CD4-positive, alpha-beta memory T cell (primary cell): Measurements from ENCODE around the gene PLEKHH3. TPM values are rescaled to one million over a fixed set of nuclear protein-coding genes. Genes with fewer than 3 reads are reported as not detected.
A peak's percentile ranks its signal among the peaks of the same experiment; 100 is the strongest.

Experiments used
- CTCF ChIA-PET: fragments of 350-600 bp; sonication (Branson Sonifier 250); formaldehyde crosslinking; loops from one replicate; lab custom pipeline; 2021; ENCODE audit warnings: inconsistent platforms; ENCODE audit not compliant: partially characterized antibody; lab: Charles Lee
- POLR2A ChIA-PET: fragments of 350-600 bp; sonication (Branson Sonifier 250); formaldehyde crosslinking; loops from one replicate; lab custom pipeline; 2021; ENCODE audit not compliant: partially characterized antibody; lab: Charles Lee
- DNase-seq, 5 donors: peaks; one replicate each; pipeline versions ENCODE4 v3.0.0 to v3.0.0-alpha.2; 2020 to 2022; ENCODE audit warnings: mixed read lengths in 1 of 5
- H3K27ac ChIP-seq: one replicate; pipeline ENCODE4 v1.7.0; 2013; ENCODE audit warnings: low read depth, low read length
- H3K27me3 ChIP-seq: 2 replicates; pipeline ENCODE4 v1.7.0; 2013; ENCODE audit warnings: mild to moderate bottlenecking, low read length, moderate library complexity; ENCODE audit not compliant: insufficient read depth
- H3K36me3 ChIP-seq: 2 replicates; pipeline ENCODE4 v1.7.0; 2013; ENCODE audit warnings: mild to moderate bottlenecking, low read length, moderate library complexity; ENCODE audit not compliant: insufficient read depth
- H3K4me1 ChIP-seq: 2 replicates; pipeline ENCODE4 v1.7.0; 2013; ENCODE audit warnings: mild to moderate bottlenecking, low read length, moderate library complexity; ENCODE audit not compliant: insufficient read depth
- H3K4me3 ChIP-seq, 2 donors: one replicate each; pipeline ENCODE4 v1.7.0; 2013; ENCODE audit warnings: low read length in 2 of 2, mild to moderate bottlenecking in 1 of 2
- H3K9me3 ChIP-seq, 2 donors: one replicate each; pipeline ENCODE4 v1.7.0; 2013; ENCODE audit warnings: low read length in 2 of 2, control low read depth in 1 of 2; ENCODE audit not compliant: control insufficient read depth in 1 of 2
- H3K27ac Mint-ChIP-seq, 7 donors: one replicate each; pipeline ENCODE4 v1.8.0; 2020 to 2021; ENCODE audit warnings: mixed read lengths in 7 of 7, mild to moderate bottlenecking in 6 of 7, inconsistent platforms in 3 of 7, moderate library complexity in 3 of 7
- H3K27me3 Mint-ChIP-seq, 2 donors: one replicate each; pipeline ENCODE4 v1.8.0; 2020 to 2021; ENCODE audit warnings: mixed read lengths in 2 of 2
- H3K36me3 Mint-ChIP-seq, 2 donors: one replicate each; pipeline ENCODE4 v1.8.0; 2020 to 2021; ENCODE audit warnings: mixed read lengths in 2 of 2, inconsistent platforms in 1 of 2, mild to moderate bottlenecking in 1 of 2
- H3K4me1 Mint-ChIP-seq, 4 donors: one replicate each; pipeline ENCODE4 v1.8.0; 2020 to 2021; ENCODE audit warnings: mixed read lengths in 4 of 4, mild to moderate bottlenecking in 1 of 4
- H3K4me3 Mint-ChIP-seq, 8 donors: one replicate each; pipeline ENCODE4 v1.8.0; 2020 to 2021; ENCODE audit warnings: mixed read lengths in 8 of 8, mild to moderate bottlenecking in 7 of 8, moderate library complexity in 6 of 8, inconsistent platforms in 3 of 8
- H3K9me3 Mint-ChIP-seq, 8 donors: one replicate each; pipeline ENCODE4 v1.8.0; 2020 to 2021; ENCODE audit warnings: mixed read lengths in 8 of 8, mild to moderate bottlenecking in 5 of 8, inconsistent platforms in 3 of 8, moderate library complexity in 1 of 8
- intact Hi-C: fragments of 100-400 bp; cut with micrococcal nuclease; formaldehyde crosslinking; loops from one replicate; pipeline ENCODE4 v1.15.1; 2023
- polyA plus RNA-seq, 2 donors: library from polyadenylated mRNA; unstranded; fragments of 300-500 nt; fragmentation: Illumina TruSeq; gene quantifications; one replicate each; pipeline ENCODE4 v1.2.3, GENCODE V29; 2021
- total RNA-seq, 2 experiments: library from RNA; stranded (reverse); gene quantifications; one replicate each; pipeline ENCODE4 v1.2.3, GENCODE V29; 2021

PLEKHH3 gene
- total and polyA plus RNA-seq, 4 experiments from 2014 or later = 0.15 to 0.32 (median 0.19) TPM

GRCh38 chr17:42687707-42688320 is 11.0 kb upstream of the PLEKHH3 start:
- peaks cover 3 to 6% of the 10 kb centered on the region in 2 donors for H3K27me3 Mint-ChIP-seq
- no peak for DNase-seq

GRCh38 chr17:42686520-42687128 is 9.8 kb upstream of the PLEKHH3 start:
- POLR2A ChIA-PET = no interaction called here

More at GRCh38 chr17:42687707-42688320, 11.0 kb upstream of the PLEKHH3 start:
- Histone ChIP-seq H3K27ac (no peak overlapping the region), H3K27me3 (peaks cover 5% of the 10 kb centered on the region), H3K4me1 (peaks cover 10% of the 10 kb centered on the region), H3K4me3 (no peak overlapping the region), H3K36me3 (no peaks in the 10 kb centered on the region), H3K9me3 (no peaks in the 10 kb centered on the region)
- Mint-ChIP-seq H3K4me3 (no peak overlapping the region), H3K27ac (no peak overlapping the region), H3K9me3 (no peaks in the 10 kb centered on the region), H3K4me1 (peaks cover 6 to 15% (median 11%) of the 10 kb centered on the region in 4 donors), H3K36me3 (no peaks in the 10 kb centered on the region)
- intact Hi-C loops = no loop called here
- ChIA-PET CTCF (no interaction called here), POLR2A (no interaction called here)

GRCh38 chr17:42685831-42686230 is 9.0 kb upstream of the PLEKHH3 start:
- ChIA-PET CTCF (interaction anchor here (3.2 kb wide), 1 partner anchor 107 kb away, joined by 12 read pairs; the partner anchor contains the start of gene PSMC3IP), POLR2A (no interaction called here)
- peaks cover 12% of the 10 kb centered on the region for H3K27me3 ChIP-seq
- no peak overlapping the region for H3K4me3 ChIP-seq
- Mint-ChIP-seq H3K27me3 (peaks cover 11 to 20% of the 10 kb centered on the region in 2 donors), H3K36me3 (peaks cover 0 to 1% of the 10 kb centered on the region in 2 donors), H3K4me3 (no peak overlapping the region), H3K4me1 (peaks cover 18 to 34% (median 27%) of the 10 kb centered on the region in 4 donors), H3K27ac (no peak overlapping the region), H3K9me3 (no peaks in the 10 kb centered on the region)
- intact Hi-C loops = no loop called here
- no peaks in the 10 kb centered on the region for H3K9me3 ChIP-seq
- H3K4me1 ChIP-seq = peaks cover 28% of the 10 kb centered on the region
- no peak overlapping the region for H3K27ac ChIP-seq
- DNase-seq = no peak
- no peaks in the 10 kb centered on the region for H3K36me3 ChIP-seq

More at GRCh38 chr17:42686520-42687128, 9.8 kb upstream of the PLEKHH3 start:
- Histone ChIP-seq H3K9me3 (no peaks in the 10 kb centered on the region), H3K27me3 (peaks cover 9% of the 10 kb centered on the region), H3K27ac (no peak overlapping the region), H3K36me3 (no peaks in the 10 kb centered on the region), H3K4me1 (peaks cover 22% of the 10 kb centered on the region), H3K4me3 (no peak overlapping the region)
- Mint-ChIP-seq H3K27ac (no peak overlapping the region), H3K27me3 (peaks cover 8 to 16% of the 10 kb centered on the region in 2 donors), H3K4me1 (peaks cover 14 to 26% (median 21%) of the 10 kb centered on the region in 4 donors), H3K9me3 (no peaks in the 10 kb centered on the region), H3K4me3 (no peak overlapping the region), H3K36me3 (no peaks in the 10 kb centered on the region)
- CTCF ChIA-PET = no interaction called here
- no peak for DNase-seq
- intact Hi-C loops = no loop called here

GRCh38 chr17:42684929-42685556 is 8.2 kb upstream of the PLEKHH3 start:
- H3K9me3 ChIP-seq = no peaks in the 10 kb centered on the region
- H3K36me3 ChIP-seq = no peaks in the 10 kb centered on the region
- Mint-ChIP-seq H3K27me3 (peaks cover 13 to 23% of the 10 kb centered on the region in 2 donors), H3K9me3 (no peaks in the 10 kb centered on the region), H3K4me1 (peaks cover 21 to 39% (median 32%) of the 10 kb centered on the region in 4 donors), H3K27ac (no peak overlapping the region), H3K4me3 (peak overlapping the region in 2 of 8 donors; percentile 13 to 42), H3K36me3 (peaks cover 0 to 1% of the 10 kb centered on the region in 2 donors)
- intact Hi-C loops = no loop called here
- ChIA-PET CTCF (interaction anchor here (0.5 to 3.2 kb wide), 3 partner anchors 50 to 107 kb away, joined by 3 to 12 read pairs (median 3); partner anchors contain the start of gene PSMC3IP), POLR2A (no interaction called here)
- H3K27ac ChIP-seq = no peak overlapping the region
- peaks cover 12% of the 10 kb centered on the region for H3K27me3 ChIP-seq
- H3K4me3 ChIP-seq = no peak overlapping the region
- peaks cover 35% of the 10 kb centered on the region for H3K4me1 ChIP-seq
- DNase-seq = no peak

- Histone ChIP-seq H3K9me3 (no peaks in the 10 kb centered on the region), H3K4me3 (no peak overlapping the region), H3K36me3 (no peaks in the 10 kb centered on the region), H3K27me3 (peaks cover 12% of the 10 kb centered on the region), H3K27ac (no peak overlapping the region), H3K4me1 (peaks cover 48% of the 10 kb centered on the region)
- ChIA-PET CTCF (interaction anchor here (0.7 to 3.2 kb wide), 4 partner anchors 27 to 105 kb away, joined by 3 to 12 read pairs (median 4); partner anchors contain the start of gene PSMC3IP), POLR2A (interaction anchor here (0.9 to 1.6 kb wide), 6 partner anchors 23 to 141 kb away, joined by 3 to 6 read pairs (median 4); partner anchors contain the start of genes BECN1, PSMC3IP, RETREG3 and TUBG1)
- peaks cover 27 to 54% (median 41%) of the 10 kb centered on the region in 4 donors for H3K4me1 Mint-ChIP-seq
- peaks cover 0 to 2% of the 10 kb centered on the region in 2 donors for H3K36me3 Mint-ChIP-seq
- H3K9me3 Mint-ChIP-seq = no peaks in the 10 kb centered on the region
- H3K4me3 Mint-ChIP-seq = peak overlapping the region; percentile 75 to 89 (median 82)
- no peak for DNase-seq
- peak overlapping the region in 5 of 7 donors; percentile 8 to 86 (median 48) for H3K27ac Mint-ChIP-seq
- peaks cover 15 to 25% of the 10 kb centered on the region in 2 donors for H3K27me3 Mint-ChIP-seq
- intact Hi-C loops = no loop called here
Measured at GRCh38 chr17:42683407-42684034, 6.7 kb upstream of the PLEKHH3 start.

- ChIA-PET CTCF (interaction anchor here (0.7 to 3.2 kb wide), 4 partner anchors 27 to 104 kb away, joined by 3 to 12 read pairs (median 4); partner anchors contain the start of gene PSMC3IP), POLR2A (interaction anchor here (0.9 to 1.6 kb wide), 7 partner anchors 11 to 141 kb away, joined by 3 to 6 read pairs (median 4); partner anchors contain the start of genes BECN1, PSMC3IP, RETREG3 and TUBG1)
- H3K27me3 ChIP-seq = peaks cover 12% of the 10 kb centered on the region
- H3K9me3 ChIP-seq = no peaks in the 10 kb centered on the region
- H3K27me3 Mint-ChIP-seq = peaks cover 15 to 25% of the 10 kb centered on the region in 2 donors
- peak overlapping the region; percentile 78 to 89 (median 82) for H3K4me3 Mint-ChIP-seq
- DNase-seq = no peak
- peak overlapping the region in 6 of 7 donors; percentile 8 to 88 (median 56) for H3K27ac Mint-ChIP-seq
- H3K36me3 ChIP-seq = no peaks in the 10 kb centered on the region
- peak overlapping the region in 1 of 2 donors; percentile 62 for H3K4me3 ChIP-seq
- H3K27ac ChIP-seq = no peak overlapping the region
- peaks cover 0 to 2% (median 0%) of the 10 kb centered on the region in 8 donors for H3K9me3 Mint-ChIP-seq
- peaks cover 52% of the 10 kb centered on the region for H3K4me1 ChIP-seq
- intact Hi-C loops = no loop called here
- H3K4me1 Mint-ChIP-seq = peaks cover 30 to 60% (median 44%) of the 10 kb centered on the region in 4 donors
- peaks cover 0 to 5% of the 10 kb centered on the region in 2 donors for H3K36me3 Mint-ChIP-seq
Measured at GRCh38 chr17:42682722-42683403, 6.1 kb upstream of the PLEKHH3 start.
